Tibial nerve (tissue), 3 donors: Measurements from ENCODE around the gene IGF2BP1.

ENCODE experiments used
- POLR2A ChIP-seq, 2 donors: fragments of 450-650 bp; IDR thresholded peaks; one replicate each; pipeline ENCODE4 v1.6.1; 2017; ENCODE audit warnings: antibody characterized with exemption in 2 of 2, mild to moderate bottlenecking in 2 of 2, moderate library complexity in 2 of 2
- TF ChIP-seq, protein P1 (sequence below), 5 experiments: fragments of 200-600 bp in 3 of 5; fragments of 450-650 bp in 2 of 5; sonication (generic) in 3 of 5; IDR thresholded peaks; one replicate each; pipeline ENCODE4 v1.5.1; 2016 to 2019; ENCODE audit warnings: antibody characterized with exemption in 5 of 5, mild to moderate bottlenecking in 3 of 5, moderate library complexity in 2 of 5

- TF ChIP-seq, protein P1, sequence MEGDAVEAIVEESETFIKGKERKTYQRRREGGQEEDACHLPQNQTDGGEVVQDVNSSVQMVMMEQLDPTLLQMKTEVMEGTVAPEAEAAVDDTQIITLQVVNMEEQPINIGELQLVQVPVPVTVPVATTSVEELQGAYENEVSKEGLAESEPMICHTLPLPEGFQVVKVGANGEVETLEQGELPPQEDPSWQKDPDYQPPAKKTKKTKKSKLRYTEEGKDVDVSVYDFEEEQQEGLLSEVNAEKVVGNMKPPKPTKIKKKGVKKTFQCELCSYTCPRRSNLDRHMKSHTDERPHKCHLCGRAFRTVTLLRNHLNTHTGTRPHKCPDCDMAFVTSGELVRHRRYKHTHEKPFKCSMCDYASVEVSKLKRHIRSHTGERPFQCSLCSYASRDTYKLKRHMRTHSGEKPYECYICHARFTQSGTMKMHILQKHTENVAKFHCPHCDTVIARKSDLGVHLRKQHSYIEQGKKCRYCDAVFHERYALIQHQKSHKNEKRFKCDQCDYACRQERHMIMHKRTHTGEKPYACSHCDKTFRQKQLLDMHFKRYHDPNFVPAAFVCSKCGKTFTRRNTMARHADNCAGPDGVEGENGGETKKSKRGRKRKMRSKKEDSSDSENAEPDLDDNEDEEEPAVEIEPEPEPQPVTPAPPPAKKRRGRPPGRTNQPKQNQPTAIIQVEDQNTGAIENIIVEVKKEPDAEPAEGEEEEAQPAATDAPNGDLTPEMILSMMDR (IDR thresholded peaks at IDR 0.05), result no peak
- no peak for TF ChIP-seq POLR2A (IDR thresholded peaks at IDR 0.05)
Observed at GRCh38 chr17:49002331-49002730, 5.1 kb downstream of the IGF2BP1 start.
